GM12891 (cell line): ENCODE measurements around the gene DST.

ENCODE experiments used
- POLR2A ChIP-seq: IDR thresholded peaks from 2 replicates; pipeline ENCODE4 v1.6.1; 2011; ENCODE audit warnings: low read depth, low read length, control low read depth
- POLR2AphosphoS5 ChIP-seq: IDR thresholded peaks from 2 replicates; pipeline ENCODE4 v1.6.1; 2011; ENCODE audit warnings: low read depth, low read length, control low read depth
- POU2F2 ChIP-seq: IDR thresholded peaks from 2 replicates; pipeline ENCODE4 v1.6.1; 2011; ENCODE audit warnings: low read depth, mild to moderate bottlenecking, control low read depth, low read length, moderate library complexity

DNA sequence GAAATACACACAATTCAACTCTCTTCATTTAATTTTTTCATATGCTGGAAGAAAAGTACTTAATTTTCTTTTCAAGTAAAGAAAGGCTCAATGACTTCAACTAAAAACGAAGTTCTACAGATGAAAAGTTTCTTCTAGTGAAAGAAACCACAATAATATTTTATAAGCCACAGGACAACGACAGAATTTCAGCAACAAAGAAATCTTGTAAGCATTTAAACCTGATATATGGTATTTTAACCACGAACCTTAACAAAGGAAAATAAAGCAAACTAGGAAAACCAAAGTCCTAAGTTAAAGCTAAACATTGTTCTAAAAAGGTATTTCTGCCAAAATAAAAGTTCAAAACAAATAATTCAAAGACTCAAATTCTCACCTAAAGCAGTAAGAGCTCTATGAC lies 24.6 kb upstream of the DST start:
- TF ChIP-seq POLR2A, result no peak
- TF ChIP-seq POU2F2, result no peak
- TF ChIP-seq POLR2AphosphoS5, result no peak
